ENCODE measurements around the gene RUVBL2.

Gene RUVBL2

DNA sequence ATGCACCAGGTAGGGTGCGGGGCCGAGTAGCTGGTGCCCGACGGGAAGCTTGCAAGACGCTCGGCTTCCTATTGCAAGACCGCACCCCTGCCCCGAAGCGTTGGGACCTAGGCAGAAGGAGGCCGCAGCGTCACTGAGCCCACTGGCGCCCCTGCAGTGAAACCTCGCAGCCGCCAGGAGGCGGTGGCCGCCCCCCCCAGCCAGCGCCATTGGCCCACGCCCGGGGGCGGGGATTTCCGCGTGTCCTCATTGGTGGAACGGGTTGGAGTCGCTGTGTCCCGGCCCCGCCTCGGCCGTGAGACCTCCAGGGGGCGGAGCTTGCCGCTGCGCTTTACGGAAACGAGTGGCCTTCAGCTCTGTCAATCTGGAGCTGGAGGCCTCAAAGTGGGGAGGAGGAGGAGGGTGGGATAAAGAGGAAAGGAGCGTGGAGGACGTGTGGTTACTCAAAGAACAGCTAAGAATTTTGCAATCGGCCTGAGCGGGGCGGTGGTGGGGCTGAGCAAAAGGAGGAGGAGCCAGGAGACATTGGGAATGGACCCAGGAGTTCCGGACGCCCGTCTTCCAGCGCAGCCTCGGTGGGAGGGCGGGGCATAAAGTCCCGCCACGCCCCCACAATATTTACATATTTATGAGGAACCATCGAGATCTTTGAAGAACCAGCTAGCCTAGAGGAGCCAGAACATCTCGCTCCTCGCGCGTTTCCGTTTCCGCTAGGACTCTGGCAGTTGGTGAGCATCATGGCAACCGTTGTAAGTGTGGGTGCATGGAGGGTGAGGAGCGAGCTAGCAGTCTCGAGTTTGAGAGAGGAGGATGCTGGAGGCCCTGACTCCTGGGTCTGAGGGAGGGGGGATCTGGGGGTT, at the start of gene RUVBL2, which contains the start of gene GYS1:
RUVBL2 (plus strand) TSS at position 713 of the 860 bp plus-strand sequence; CDS start at position 738, 25 bp downstream.
GYS1 (minus strand) TSS at position 135 of the 860 bp plus-strand sequence. CDS start 197 bp downstream, outside the sequence.
- DNase-seq (ENCODE audit: low read depth in 2 of 2): peak; percentile 97 to 98

DNA sequence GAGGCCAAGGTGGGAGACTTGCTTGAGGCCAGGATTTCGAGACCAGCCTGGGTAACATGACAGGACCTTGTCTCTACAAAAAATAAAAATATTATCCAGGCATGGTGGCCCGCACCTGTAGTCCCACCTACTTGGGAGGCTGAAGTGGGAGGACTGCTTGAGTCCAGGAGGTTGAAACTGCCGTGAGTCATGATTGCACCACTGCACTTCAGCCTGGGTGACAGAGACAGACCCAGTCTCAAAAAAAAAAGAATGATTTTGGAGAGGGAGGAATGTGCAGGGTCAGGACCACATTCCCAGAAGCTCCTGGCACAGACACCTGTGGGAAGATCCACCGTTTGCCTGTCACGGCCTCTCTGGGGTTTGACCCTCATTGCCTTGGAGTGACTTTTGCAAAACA, 48.3 kb upstream of the RUVBL2 start:
- no peak for DNase-seq (ENCODE audit: low read depth in 2 of 2)

DNA sequence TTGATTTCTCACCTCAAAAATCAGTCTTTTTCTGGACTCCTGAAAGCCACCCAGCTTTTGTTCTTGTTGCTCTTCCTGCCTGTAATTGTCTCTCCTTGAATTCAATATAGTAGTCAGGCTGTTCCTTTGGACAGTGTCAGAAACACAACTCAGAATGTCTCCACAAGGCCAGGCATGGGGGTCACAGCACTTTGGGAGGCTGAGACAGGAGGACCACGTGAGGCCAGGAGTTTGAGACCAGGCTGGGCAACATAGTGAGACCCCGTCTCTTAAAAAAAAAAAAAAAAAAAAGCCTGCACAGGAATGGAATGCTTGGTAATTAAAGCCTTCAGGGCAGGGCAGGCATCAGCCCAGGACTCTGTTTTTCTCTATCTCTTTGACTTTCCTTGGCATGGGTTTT, 47.9 kb upstream of the RUVBL2 start:
- DNase-seq (ENCODE audit: low read depth in 2 of 2): no peak

DNA sequence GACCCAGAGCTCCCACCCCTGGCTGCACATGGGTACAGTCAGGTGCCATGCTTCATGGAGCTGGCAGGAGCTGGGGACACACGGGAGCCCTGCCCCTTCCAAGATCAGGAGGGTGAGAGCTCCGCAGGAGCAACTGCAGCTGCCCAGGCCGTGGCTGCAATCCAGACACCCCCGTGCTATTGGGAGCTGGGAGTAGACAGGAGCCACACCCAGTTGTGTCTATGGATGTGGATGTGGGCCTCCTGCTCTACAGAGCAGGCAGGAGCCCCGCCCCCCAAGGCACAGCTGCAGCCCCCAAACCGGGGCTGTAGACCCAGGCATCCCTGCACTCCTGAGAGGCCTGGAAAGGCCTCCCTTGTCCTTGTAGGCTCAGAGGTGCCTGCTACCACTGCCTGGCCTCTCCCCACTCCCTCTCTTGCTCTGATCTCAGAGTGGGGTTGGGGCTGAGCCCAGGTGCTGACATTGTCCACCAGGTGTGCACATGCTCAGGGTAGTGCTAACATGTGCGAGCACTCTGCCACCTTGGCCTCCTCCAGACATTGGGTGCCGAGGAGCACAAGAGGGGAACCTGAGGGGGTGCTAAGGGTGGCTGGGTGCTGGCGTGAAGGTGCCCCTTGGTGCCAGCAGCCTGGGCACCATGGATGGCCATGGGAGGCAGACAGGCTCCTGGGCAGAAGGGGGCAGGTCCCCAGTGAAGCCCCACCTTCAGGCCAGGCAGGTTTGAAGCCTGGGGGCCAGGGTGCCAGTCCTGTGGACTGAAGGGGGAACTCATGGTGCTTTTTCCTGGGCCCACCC, 47.0 kb upstream of the RUVBL2 start:
- DNase-seq (ENCODE audit: low read depth in 2 of 2): no peak

DNA sequence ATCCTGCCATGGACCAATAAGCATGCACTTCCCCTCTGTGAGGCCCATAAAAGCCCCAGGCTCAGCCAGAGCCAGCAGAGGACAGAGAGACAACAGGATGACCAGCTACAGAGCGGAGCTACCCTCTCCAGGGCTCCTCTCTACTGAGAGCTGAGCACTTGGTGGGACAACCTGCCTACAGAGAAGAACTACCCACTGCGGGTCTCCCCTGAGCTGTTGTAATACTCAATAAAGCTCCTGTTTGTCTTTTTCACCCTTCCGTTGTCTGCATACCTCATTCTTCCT, 46.5 kb upstream of the RUVBL2 start:
- DNase-seq (ENCODE audit: low read depth in 2 of 2): no peak

DNA sequence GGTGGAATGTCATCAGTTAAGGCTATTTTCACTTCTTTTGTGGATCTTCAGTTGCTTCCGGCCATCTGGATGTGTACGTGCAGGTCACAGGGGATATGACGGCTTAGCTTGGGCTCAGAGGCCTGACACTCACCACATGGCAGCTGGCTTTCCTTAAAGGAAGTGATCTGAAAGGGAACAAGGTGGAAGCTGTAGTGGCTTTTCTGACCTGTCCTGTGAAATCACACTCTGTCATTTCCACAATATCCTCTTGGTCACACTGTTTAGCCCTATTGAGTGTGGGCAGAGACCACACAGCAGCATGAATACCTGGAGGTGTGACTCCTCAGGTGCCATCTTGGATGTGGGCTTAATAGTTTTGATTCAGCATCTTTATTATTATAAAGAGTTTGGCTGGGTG, 43.5 kb upstream of the RUVBL2 start:
- DNase-seq (ENCODE audit: low read depth in 2 of 2): no peak

DNA sequence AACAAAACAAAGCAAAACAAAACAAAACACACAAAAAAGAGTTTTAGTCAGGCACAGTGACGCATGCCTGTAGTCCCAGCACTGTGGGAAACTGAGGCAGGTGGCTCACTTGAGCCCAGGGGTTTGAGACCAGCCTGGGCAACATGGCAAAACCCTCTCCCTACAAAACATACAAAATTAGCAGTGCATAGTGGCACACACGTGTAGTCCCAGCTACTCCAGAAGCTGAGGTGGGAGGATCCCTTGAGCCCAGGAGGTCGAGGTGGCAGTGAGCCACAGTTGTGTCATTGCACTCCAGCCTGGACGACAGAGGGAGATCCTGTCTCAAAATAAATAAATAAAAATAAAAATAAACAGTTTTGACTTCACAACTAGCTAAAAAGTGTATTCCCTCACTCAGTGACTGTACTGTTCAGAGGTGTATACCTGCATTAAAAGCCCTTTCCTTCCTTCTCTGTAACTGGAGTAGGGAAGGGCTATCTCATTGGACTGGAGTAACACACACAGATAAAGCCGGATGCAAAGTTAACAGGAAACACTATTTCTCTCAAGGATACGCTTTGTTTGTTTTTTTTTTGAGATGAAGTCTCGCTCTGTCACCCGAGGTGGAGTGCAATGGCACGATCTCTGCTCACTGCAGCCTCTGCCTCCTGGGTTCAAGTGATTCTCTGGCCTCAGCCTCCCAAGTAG, 42.7 kb upstream of the RUVBL2 start:
- no peak for DNase-seq (ENCODE audit: low read depth in 2 of 2)

DNA sequence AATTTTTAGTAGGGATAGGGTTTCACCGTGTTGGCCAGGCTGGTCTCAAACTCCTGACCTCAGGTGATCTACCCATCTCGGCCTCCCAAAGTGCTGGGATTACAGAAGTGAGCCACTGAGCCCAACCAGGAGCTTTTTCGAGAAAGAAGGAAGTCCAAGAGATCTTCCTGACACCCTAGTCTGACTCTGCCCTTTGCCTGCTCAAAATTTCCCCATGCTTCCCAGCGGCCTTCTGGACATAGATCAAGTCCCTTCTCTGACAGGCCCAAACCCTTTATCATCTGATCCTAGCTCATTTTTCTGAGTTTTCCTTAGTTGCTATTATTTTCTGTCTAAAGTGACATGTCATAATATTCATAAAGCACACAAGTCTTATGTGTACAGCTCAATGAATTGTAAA, 40.5 kb upstream of the RUVBL2 start:
- no peak for DNase-seq (ENCODE audit: low read depth in 2 of 2)

DNA sequence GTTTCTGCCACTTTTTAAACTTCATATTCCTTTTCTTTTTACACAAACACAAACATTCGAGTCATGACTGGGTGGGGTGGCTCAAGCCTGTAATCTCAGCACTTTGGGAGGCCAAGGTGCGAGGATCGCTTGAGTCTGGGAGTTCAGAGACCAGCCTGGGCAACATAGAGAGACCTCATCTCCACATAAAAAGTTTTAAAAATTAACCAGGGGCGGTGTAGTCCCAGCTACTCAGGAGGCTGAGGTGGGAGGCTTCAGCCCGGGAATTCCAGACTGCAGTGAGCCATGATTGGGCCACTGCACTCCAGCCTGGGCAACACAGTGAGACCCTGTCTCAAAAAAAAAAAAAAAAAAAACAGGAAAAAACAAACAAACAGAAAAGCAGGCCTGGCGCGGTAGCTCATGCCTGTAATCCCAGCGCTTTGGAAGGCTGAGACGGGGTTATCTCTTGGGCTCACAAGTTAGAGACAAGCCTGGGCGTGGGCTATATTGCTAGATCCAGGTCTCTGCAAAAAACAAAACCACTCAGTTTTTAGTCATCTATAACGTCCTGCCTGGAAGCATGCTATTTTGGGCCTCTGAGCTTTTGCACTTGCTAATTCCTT, 39.6 kb upstream of the RUVBL2 start:
- DNase-seq (ENCODE audit: low read depth in 2 of 2): no peak

DNA sequence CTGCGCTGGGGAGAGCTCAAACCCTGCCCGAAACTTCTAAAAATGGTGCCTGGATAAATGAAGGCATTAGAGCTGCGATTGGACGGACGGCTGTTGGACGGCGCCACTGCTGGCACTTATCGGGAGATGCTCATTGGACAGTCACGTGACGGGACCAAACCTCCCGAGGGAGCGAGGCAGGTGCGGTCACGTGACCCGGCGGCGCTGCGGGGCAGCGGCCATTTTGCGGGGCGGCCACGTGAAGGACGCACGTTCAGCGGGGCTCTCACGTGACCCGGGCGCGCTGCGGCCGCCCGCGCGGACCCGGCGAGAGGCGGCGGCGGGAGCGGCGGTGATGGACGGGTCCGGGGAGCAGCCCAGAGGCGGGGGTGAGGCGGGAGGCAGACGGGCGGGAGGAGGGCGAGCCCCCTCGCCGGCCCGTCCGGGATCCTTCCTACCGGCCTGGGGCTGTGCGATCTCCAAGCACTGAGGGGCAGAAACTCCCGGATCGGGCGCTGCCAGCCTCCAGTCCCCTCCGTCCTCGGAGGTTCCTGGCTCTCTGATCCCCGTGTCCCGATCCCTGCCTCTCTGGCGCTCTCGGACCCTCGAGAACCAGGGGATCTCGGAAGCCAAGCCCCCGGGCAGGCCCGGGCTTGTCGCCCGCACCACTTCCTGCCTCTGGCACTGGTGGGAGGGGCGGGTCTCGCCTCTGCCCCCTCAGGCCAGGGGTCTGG, 38.9 kb upstream of the RUVBL2 start, which contains the start of gene BAX:
BAX (plus strand) TSS at position 281 of the 713 bp plus-strand sequence; CDS start at position 335, 54 bp downstream.
- peak; percentile 55 to 82 for DNase-seq (ENCODE audit: low read depth in 2 of 2)

DNA sequence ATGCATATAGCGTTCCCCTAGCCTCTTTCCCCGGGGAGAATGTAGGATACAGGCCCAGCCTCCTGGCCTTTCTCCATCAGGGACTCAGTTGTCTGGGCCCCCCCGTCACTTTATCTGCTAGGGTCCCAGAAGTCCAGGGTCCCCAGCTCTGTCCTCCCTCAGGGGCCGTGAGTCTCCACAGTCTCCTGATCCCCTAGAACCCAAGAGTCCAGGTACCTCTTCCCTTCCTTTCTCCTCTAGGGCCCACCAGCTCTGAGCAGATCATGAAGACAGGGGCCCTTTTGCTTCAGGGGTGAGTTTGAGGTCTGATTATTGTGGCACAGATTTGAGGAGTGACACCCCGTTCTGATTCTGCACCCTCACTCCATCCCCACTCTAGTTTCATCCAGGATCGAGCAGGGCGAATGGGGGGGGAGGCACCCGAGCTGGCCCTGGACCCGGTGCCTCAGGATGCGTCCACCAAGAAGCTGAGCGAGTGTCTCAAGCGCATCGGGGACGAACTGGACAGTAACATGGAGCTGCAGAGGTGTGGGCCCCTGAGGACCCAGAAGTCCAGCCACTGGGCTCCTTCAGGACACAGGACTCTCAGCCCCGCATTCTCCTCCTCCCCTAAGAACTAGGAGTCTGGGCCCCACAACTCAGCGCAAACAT, 38.3 kb upstream of the RUVBL2 start:
- DNase-seq (ENCODE audit: low read depth in 2 of 2): no peak

DNA sequence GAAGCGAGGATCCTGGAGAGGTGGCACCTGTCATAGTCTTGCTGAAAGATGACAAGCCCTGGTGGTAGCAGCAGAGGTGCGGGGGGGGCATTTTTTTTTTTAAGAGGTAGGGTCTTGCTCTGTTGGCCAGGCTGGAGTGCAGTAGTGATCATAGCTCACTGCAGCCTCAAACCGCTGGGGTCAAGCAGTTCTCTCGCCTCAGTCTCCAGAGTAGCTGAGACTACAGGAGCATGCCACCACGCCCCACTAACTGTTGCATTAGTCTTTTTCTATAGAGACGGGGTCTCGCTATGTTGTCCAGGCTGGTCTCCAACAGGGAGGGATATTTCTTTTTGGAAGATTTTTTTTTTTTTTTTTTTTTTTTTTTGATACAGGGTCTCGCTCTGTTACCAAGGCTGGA, 35.7 kb upstream of the RUVBL2 start:
- DNase-seq (ENCODE audit: low read depth in 2 of 2): no peak

DNA sequence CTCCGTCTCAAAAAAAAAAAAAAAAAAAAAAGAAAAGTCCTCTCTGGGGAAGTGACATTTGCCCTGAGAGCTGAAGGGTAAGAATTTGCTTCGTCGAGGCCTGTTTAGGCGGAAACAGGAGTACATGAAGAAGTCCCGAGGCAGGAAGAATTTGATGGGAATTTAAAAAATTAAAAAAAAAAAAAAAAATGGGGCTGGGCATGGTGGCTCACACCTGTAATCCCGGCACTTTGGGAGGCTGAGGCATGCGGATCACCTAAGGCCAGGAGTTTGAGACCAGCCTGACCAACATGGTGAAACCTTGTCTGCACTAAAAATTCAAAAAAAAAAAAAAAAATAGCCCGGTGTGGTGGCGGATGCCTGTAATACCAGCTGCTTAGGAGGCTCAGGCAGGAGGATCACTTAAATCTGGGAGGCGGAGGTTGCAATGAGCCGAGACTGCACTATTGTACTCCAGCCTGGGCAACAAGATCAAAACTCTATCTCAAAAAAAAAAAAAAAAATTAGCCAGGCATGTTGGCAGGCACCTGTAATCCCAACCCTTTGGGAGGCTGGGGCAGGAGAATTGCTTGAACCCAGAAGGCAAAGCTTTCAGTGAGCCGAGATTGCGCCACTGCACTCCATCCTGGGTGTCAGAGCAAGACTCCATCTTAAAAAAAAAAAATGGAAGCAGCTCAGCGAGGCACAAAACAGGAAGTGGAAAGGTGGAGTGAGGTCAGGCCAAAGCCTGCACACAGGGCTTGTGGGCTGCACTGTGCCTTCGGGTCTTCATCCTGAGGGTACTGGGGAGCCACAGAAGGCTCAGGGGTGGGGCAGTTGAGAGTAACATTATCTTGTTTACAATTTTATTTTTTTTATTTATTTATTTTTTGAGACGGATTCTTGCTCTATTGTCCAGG, 34.1 kb upstream of the RUVBL2 start:
- no peak for DNase-seq (ENCODE audit: low read depth in 2 of 2)

DNA sequence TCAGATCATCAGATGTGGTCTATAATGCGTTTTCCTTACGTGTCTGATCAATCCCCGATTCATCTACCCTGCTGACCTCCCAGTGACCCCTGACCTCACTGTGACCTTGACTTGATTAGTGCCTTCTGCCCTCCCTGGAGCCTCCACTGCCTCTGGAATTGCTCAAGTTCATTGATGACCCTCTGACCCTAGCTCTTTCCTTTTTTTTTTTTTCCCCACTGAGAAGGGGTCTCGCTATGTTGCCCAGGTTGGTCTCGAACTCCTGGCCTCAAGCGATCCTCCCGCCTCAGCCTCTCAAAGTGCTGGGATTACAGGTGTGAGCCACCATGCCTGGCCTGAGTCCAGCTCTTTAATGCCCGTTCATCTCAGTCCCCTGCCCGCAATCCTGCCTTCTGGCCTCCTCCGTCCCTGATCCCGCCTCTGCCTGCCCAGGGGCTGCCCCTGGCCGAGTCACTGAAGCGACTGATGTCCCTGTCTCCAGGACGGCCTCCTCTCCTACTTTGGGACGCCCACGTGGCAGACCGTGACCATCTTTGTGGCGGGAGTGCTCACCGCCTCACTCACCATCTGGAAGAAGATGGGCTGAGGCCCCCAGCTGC, 32.5 kb upstream of the RUVBL2 start:
- DNase-seq (ENCODE audit: low read depth in 2 of 2): no peak

DNA sequence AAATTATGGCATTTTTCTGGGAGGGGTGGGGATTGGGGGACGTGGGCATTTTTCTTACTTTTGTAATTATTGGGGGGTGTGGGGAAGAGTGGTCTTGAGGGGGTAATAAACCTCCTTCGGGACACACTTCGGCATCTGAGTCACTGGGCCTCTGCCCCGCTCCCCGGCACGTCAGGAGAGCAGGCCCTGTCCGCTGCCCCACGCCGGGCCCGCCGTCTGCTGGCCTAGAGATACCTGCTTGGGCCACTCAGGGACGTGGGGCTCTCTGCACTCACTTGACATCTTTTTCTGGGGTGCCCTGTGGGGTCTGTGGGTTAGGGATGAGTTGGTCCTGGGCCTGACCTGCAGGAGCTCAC, 32.0 kb upstream of the RUVBL2 start:
- no peak for DNase-seq (ENCODE audit: low read depth in 2 of 2)

DNA sequence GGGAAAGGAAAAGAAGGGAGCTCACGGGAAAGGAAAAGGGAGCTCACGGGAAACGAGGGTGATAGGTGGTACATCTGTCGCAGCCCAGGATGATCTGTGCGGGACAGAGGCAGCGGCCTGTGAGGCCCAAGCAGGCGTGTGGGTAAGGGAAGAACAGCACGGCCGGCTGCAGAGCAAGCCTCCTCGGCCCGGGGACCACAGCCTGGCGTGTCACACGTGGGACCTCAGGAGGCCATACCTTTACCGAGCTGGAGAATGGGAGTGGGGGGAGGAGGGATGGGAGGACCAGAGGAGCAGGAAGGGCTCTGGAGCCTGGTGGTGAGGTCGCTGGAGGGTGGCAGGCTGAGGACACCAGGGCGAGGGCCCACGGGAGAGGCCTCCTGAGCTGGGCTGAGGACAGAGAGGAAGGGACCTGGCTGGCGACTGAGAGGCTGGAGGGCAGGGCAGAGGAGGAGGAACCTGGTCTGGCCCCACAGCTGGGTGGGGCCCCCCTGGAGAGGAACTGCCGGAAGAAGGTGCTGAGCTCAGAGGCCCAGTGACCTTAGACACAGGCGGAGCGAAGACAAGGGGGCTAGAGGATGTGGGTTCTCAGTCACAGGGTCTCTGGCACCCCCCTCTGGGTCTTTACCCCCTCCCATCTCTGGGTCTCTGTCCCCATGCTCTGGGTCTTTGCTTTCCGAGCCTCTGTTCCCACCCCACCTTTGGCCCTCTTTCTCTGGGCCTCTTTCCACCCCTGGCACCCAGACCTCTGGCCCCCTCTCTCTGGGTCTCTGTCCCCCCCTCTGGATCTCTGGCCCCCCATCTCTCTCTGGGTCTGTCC, 31.4 kb upstream of the RUVBL2 start:
- DNase-seq (ENCODE audit: low read depth in 2 of 2): no peak

DNA sequence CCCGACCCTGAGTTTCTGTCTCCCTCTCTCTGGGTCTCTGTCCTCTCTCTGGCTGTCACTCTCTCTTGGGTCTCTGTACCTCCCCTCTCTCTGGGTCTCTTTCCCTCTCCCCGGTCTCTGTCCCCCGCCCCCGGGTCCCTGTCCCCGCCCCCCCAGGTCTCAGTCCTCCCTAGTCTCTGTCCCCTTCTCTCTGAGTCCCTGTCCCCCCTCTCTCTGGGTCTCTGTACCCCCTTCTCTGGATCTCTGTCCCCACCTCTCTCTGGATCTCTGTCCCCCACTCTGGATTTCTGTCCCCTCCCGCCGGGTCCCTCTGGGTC, 30.9 kb upstream of the RUVBL2 start:
- DNase-seq (ENCODE audit: low read depth in 2 of 2): no peak

DNA sequence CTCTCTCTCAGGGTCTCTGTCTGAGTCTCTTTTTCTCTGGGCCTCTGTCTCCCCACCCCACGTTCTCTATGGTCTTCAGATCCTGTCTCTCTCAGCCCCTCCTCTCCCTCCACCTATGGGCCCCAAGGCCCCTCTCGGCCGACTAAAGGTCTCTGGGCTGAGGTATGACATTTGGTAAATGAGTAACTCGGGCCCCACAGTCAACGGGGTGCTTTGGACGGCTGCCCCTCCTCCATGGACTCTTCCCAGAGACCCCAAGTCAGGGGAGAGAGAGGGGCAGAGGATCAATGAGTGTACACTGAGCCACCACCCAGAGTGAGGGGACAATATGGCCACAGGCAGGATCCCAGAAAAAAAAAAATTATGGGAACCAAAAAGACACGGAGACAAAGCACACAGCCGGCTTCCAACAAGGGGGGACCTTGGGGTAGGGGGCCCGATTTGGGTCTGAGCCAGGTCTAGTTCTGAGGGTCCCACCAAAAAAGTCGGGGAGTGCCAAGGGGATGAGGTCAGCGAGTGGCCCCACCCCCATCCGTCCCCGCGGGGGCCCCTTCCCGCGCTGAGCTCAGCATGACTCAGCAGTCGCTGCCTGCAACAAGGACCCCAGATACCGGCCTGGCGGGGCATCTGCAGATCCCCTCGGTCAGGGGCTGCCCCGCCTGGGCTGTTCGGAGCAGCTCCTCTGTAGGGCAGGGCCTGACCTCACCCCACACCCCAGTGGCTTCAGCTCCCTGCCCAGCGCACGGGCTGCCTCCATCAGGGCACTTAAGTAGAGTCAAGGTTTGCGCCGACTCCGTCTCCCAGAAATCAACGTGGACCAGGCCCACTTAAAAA, 30.1 kb upstream of the RUVBL2 start:
- DNase-seq (ENCODE audit: low read depth in 2 of 2): peak in 1 of 2 donors; percentile 48

Data from stimulated activated CD4-positive, alpha-beta T cell treated with anti-CD3 and anti-CD28 coated beads, Interleukin-1b, Interleukin-23, amount 100 ng/mL, for 1 hour (primary cell).